Left kidney (tissue), 2 donors: Measurements from ENCODE around the gene RIBC1. TPM values are rescaled to one million over a fixed set of nuclear protein-coding genes. Genes with fewer than 3 reads are reported as not detected.
"Not testable (repeated sequence)": the region's sequence is repeated elsewhere in the genome, so short reads cannot be mapped to it uniquely, and the experiment has no call there.

ENCODE experiments used
- DNase-seq: peaks from one replicate; pipeline ENCODE4 v3.0.0-alpha.2; 2013
- polyA plus RNA-seq: library from polyadenylated mRNA; unstranded; fragments of 120-200 nt; gene quantifications from one replicate; pipeline ENCODE4 v1.2.1, GENCODE V29; 2013; ENCODE audit not compliant: insufficient read length

RIBC1 gene
- polyA plus RNA-seq, 1 donor = 4.8 TPM

- peak; percentile 50 for DNase-seq
Measured at GRCh38 chrX:53435997-53436396, 13.3 kb downstream of the RIBC1 start.

- no peak for DNase-seq
Measured at GRCh38 chrX:53437206-53437605, 14.5 kb downstream of the RIBC1 start.

GRCh38 chrX:53438174-53438831, 15.6 kb downstream of the RIBC1 start:
- no peak for DNase-seq

GRCh38 chrX:53438832-53439230, 16.2 kb downstream of the RIBC1 start:
- no peak for DNase-seq

GRCh38 chrX:53440101-53440500, 17.4 kb downstream of the RIBC1 start:
- no peak for DNase-seq

GRCh38 chrX:53440621-53441517, 18.2 kb downstream of the RIBC1 start:
- no peak for DNase-seq

GRCh38 chrX:53441531-53442321, 19.1 kb downstream of the RIBC1 start:
- DNase-seq = peak; percentile 37

- no peak for DNase-seq
Measured at GRCh38 chrX:53442322-53442631, 19.6 kb downstream of the RIBC1 start.

- DNase-seq = no peak
Measured at GRCh38 chrX:53445977-53446376, 23.3 kb downstream of the RIBC1 start.

- DNase-seq = no peak
Measured at GRCh38 chrX:53447441-53447840, 24.8 kb downstream of the RIBC1 start.

GRCh38 chrX:53449632-53450031, 27.0 kb downstream of the RIBC1 start:
- DNase-seq = no peak

- no peak for DNase-seq
Measured at GRCh38 chrX:53452812-53453211, 30.1 kb downstream of the RIBC1 start.

- DNase-seq = no peak
Measured at GRCh38 chrX:53456254-53456653, 33.6 kb downstream of the RIBC1 start.

GRCh38 chrX:53458082-53458481, 35.4 kb downstream of the RIBC1 start:
- no peak for DNase-seq

GRCh38 chrX:53468659-53469058, 46.0 kb downstream of the RIBC1 start:
- DNase-seq = not testable (repeated sequence)

- DNase-seq = no peak
Measured at GRCh38 chrX:53471346-53471745, 48.7 kb downstream of the RIBC1 start.

- no peak for DNase-seq
Measured at GRCh38 chrX:53474707-53475106, 52.0 kb downstream of the RIBC1 start.

- DNase-seq = no peak
Measured at GRCh38 chrX:53476371-53476770, 53.7 kb downstream of the RIBC1 start.

- no peak for DNase-seq
Measured at GRCh38 chrX:53479301-53479700, 56.6 kb downstream of the RIBC1 start.
